Erythroblast (primary cell): Measurements from ENCODE around the gene GRIN2C.

ENCODE experiments used
- GATA1 ChIP-seq: IDR thresholded peaks from 2 replicates; pipeline ENCODE4 v1.6.1; 2011; ENCODE audit warnings: low read depth, mild to moderate bottlenecking, control low read depth, low read length, moderate library complexity
- POLR2A ChIP-seq: IDR thresholded peaks from 2 replicates; pipeline ENCODE4 v1.6.1; 2011; ENCODE audit warnings: mild to moderate bottlenecking, low read length

DNA sequence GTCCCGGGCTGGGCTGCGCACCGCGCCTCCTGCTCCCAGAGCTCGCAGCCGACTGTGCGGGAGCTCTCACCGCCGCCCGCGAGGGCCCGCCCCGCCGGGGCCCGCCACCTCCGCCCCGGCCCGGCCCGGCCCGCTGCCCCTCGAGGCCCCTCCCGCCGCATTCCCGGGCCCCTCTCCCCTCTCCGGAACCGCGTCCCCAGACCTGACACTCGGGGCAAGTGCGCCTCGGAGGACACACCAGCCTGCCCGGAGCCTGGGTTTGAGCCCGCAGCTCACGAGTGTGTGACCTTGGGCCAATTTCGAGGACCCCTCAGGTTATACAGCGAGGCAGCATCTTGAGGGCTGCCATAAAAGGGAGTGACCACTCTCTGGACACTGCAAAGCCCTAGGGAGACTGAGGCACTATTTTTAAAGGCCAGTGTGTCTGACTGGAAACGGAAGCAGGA lies 2.0 kb upstream of the GRIN2C start:
- TF ChIP-seq POLR2A (no peak), GATA1 (no peak)
